HG02970 (cell line): ENCODE results near the gene SLC36A1.

Experiments
- ATAC-seq: cut with Tn5 transposase; IDR thresholded peaks from one replicate; pipeline ENCODE4 v1.9.1; 2021; ENCODE audit warnings: mild to moderate bottlenecking, moderate library complexity, moderate number of reproducible peaks; ENCODE audit not compliant: unreplicated experiment, low FRiP score

The SLC36A1 gene

DNA sequence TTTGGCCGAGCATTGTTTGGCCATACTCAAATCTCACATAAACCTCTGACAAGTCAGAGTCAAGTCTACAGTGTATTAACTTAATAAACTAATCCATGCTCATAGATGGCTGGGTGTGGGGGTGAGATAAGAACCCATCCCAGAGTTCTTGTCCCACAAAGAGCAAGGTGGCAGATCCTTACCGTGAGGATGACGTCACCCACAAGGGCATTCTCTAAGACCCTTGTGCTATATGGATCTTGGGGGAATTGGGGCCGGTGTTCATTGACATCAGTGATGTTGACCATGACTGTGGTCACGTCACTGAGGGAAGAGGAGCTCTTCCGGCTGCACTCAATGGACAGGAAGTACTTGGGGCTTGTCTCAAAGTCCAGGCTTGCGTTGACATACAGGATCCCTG lies 81.6 kb downstream of the SLC36A1 start:
- no peak for ATAC-seq

DNA sequence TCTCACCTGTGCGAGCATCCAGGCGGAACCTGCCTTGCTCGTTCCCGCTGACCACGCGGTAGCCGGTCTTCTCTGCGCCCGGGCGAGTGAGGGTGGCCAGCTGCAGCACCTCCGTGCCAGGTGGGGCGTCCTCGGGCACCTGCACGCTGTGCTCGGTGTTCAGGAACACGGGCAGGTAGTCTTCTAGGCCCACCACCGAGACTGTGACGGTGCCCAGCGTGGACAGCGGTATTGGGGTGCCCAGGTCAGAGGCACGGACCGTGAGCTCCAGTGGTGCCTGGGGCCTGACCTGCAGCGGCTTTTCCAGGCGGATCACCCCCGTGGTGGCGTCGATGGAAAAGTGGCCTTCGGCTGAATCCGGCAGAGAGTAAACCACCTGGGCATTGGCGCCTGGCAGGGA lies 84.2 kb downstream of the SLC36A1 start:
- ATAC-seq = no peak

DNA sequence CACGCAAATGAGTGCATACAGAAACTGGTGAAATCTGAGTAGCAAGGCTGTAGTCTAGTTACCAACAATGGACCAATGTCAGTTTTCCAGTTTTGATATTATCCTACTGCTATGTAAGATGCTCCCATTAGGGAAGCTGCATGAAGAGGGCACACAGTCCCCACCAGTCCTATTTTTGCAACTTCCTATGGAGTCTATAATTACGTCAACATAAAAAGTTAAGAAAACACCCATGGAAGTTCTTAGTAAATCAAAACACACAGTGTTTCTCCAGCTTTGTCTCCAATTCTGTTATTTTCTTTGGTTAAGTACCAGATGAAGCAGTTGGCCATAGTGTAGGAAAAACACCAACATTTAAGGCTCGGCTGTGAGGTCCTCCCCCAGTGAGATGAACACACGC lies 85.0 kb downstream of the SLC36A1 start:
- ATAC-seq = no peak

DNA sequence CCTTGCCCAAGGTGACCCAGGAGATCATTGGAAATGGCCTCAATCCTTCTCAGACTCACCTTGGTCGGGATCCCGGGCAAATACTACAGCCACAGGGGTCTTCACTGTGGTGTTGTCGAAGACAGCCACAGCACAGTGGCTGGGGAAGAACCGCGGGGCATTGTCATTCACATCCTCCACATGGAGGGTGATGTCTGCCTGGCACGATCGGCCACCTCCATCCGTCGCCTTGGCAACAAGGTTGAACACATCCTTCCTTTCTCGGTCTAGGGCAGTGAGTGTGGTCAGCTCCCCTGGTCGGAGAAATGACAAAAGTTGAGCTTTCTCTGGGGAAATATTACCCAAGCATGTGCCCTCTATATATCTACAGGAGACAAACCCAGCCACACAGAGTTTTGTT lies 86.9 kb downstream of the SLC36A1 start:
- ATAC-seq = no peak

DNA sequence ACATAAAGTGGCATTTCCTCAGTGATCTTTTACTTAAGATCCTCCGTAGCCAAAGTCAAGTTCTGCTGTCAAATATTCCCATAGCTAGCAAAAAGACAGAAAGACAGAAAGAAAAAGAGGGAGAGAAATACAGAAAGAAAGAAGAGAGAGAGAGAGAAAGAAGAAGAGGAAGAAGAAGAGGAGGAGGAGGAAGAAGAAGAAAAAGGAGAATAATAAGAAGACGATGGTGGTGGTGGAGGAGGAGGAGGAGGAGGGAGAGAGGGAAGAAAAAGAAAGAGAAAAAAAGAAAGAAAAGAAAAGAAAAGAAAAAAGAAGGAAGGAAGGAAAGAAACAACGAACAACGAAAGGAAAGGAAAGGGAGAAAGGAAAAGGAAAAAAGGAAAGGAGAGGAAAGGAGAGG lies 89.6 kb downstream of the SLC36A1 start:
- no peak for ATAC-seq

DNA sequence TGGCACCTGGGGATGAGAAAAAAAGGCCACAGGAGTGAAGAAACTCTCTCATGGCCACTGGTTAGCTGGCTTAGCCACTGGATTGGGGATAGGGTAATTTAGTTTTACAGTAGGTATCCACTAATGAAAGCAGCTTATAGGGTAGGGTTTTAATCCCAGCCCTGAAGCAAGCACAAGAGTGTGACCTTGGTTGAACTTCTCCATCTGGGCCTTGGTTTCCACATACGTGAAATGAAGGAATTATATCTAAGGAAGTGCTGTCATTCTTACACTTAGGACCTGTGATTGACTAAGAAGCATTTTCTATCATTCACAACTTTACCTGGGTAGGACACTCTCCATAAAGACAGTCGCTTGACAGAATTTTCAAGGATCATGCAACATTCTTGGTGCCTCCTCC lies 94.2 kb downstream of the SLC36A1 start:
- ATAC-seq = no peak
